Stimulated activated CD8-positive, alpha-beta memory T cell treated with anti-CD3 and anti-CD28 coated beads, Interleukin-4, amount 100 ng/mL, for 1 hour (primary cell): Measurements from ENCODE around the gene VAPB.

Experiments
- DNase-seq, 2 donors: peaks; one replicate each; pipeline ENCODE4 v3.0.0-alpha.2; 2020; ENCODE audit warnings: low read depth in 2 of 2, low spot score in 1 of 2

VAPB gene

DNA sequence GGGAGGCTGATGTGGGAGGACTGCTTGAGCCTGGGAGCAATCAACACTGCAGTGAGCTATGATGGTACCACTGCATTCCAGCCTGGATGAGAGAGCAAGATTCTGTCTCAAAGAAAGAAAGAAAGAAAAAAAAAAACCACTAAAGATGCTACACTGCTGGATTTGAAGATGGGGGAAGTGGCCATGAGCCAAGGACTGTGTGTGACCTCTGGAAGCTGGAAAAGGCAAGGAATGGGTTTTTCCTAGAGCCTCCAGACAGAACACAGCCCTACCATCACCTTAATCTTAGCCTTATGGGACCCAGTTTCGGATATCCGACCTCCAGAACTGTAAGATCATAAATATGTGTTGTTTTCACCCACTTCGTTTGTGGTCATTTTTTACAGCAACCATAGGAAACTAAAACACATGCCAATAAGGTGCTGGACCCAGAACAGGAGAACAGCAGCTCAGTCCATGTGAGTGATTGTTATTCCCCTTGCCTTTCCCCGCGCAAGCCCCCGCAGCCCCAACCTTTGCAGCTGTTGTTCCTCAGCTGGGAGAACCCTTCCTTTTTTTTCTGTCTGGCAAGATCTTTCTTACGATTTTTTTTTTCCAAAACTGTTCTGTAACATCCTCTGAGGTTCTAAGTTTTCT lies 11.1 kb upstream of the VAPB start:
- DNase-seq = no peak

DNA sequence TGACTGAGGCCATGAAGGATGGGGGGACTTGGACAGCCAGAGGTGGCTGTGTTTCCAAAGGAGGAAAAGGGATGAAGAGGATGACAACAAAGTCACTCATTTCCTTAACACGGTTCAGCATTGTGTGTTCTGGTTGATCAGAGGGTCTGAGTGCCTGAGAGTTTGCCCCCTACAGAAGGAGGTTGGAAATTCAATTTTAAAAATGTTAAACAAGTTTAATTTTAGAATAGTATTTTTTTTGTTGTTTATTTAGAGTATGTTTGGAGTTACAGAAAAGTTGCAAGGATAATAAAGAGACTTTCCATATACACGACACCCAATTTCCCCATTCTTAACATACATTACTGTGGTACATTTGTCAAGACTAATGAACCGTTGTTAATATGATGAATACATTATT lies 10.3 kb upstream of the VAPB start:
- no peak for DNase-seq

DNA sequence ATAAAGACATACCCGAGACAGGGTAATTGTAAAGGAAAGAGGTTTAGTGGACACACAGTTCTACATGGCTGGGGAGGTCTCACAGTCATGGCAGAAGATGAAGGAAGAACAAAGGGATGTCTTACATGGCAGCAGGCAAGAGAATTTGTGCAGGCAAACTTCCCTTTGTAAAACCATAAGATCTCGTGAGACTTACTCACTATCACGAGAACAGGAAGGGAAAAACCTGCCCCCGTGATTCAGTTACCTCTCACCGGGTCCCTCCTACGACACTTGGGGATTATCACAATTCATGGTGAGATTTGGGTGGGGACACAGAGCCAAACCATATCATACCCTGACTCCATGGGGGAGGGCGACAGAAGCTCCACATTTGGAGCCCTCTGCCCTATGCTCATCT lies 7.4 kb upstream of the VAPB start:
- no peak for DNase-seq

DNA sequence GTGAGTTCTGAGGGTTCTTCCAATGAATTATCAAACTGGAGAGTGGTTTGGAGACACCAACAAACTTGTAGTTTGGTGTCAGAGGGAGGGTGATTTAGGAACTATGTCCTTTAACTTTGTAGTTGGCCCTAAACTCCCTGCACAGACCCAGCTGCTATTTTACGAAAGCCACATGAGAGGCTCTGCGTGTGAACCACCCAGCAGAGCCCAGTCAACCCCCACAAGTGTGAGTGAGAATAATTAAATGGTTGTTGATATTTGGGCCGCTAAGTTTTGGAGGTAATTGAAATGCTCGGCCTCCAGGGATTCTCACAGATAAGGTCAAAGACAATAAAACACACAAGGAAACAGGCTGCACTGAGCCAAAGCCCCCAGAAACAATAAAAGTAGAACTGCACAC lies 6.9 kb upstream of the VAPB start:
- DNase-seq = no peak

DNA sequence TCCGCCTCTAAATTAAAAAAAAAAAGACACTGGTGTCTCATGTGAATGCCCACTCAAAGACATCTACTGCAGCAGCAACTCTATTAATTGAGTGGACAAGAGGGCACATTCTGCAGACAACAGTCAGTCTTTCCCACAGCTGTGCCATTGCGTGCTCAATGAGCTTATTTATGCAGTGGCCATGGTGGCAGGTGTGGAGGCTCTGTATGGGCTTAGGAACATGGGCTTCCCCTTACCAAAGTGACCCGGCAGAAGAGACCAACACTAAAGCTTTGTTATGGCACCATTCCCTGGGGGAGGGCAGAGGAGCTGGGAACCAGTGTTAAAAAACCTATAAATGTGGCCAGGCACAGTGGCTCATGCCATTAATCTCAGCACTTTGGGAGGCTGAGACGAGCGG lies 4.2 kb upstream of the VAPB start:
- DNase-seq = no peak

DNA sequence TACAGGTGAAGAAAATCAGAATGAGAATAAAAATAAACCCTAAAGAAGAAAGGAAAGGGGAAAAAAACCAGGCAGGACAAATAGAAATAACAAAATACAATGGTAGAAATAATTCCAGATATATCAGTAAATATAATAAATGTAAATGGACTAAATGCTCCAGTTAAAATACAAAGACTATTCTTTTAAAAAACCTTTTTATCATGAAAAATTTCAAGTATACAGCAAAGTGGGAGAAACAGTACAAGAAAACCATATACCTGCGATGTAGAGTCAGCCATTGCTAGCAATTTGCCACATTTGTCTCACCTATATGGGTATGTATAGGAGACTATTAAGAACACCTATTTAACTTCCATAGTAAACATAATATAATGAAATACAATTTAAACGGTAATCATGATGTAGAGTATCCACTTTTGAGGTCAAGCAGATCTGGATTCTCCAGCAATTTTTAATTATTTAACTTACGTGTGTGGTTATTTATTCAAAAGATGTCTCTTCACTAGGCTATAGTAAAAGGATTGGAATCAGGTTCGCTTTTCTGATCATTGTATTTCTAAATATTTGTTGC lies 914 bp upstream of the VAPB start:
- DNase-seq = no peak

DNA sequence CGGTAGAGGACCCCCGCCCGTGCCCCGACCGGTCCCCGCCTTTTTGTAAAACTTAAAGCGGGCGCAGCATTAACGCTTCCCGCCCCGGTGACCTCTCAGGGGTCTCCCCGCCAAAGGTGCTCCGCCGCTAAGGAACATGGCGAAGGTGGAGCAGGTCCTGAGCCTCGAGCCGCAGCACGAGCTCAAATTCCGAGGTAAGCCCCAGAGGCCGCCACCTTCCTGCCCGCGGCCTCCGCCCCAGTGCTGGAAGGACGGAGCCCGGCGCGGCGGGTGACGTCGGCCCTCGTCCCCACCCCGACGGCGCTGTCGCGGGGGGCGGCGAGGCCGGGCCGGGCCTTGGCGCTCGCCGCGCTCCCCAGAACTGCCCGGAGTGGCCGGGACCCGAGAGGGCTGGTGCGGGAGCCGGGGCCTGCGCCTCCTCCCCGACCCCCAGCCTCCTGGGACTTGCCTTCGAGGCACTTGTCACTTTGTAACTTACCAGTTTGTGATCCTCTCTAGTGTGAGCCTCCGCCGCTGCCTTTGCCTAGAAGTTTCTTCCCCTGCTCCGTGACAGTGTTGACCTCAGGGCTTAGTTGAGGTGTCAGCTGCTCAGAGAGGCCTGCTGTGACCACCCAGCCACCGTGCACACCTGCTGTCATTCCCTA lies 417 bp downstream of the VAPB start:
- DNase-seq = peak in 1 of 2 donors; percentile 18

DNA sequence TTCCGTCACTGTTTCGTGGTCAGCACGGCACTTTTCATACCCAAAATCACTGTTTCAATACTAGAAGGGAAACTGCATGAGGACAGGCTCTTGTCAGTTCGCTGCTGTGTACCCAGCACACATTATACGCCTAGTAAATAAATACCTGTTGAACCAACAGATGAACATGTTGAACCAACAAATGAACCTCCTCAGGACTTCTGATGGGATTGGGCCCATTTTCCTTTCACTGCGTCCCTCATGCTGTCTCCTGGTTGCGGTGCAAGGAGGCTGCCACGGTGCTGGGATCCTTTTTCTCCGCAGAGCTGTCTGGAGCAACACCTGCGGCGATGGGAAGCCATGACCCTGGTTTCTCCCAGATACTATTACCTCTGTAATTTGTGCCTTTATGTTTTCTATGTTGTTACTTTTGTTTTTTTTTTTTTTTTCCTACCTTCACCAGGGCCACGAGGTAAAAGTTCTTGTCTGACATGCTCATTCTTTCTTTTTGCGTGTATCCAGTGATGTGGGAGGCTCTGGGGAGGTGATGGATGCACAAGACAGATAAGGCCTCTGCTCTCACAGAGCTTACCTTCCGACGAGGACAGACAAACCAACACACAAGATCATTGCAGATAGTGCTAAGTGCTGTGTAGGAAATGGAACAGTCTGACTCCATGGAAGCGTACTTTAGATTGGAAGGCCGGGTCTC lies 1.1 kb downstream of the VAPB start:
- DNase-seq = no peak

DNA sequence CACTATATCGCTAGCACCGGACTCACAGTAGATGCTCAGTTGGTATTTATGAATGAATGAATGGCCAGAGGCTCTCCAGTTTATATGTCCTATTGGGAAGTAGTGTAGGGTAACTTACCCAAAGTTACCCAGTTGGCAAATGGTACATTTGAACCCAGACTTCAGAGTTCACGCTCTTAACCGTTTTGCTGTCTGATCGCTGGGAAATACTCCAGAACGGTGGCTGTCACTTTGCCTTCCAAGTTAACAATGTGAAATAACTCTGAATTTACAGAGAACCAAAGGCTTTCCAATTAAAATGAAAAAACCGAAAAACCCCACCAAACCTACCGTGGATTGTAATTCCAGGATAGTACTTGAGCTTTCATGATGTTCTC lies 1.6 kb downstream of the VAPB start:
- no peak for DNase-seq

DNA sequence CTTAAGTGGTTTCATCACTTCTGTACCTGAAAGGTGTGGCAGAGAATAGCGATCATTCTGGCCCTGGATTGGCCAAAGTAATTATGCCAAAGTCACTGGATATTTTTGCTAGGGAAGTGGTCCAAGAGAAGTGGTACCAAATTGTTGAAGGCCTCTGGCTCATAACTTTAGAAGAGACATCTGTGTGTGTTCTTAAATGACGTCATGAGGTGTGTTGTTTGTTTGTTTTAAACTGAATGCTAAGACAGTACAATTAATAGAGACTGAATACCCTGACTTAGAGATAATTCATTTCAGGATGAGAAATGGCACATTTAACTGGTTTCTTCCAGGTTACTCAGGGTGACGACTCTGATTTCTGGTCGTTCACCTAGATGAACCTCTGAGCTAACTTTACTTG lies 3.3 kb downstream of the VAPB start:
- DNase-seq = no peak

DNA sequence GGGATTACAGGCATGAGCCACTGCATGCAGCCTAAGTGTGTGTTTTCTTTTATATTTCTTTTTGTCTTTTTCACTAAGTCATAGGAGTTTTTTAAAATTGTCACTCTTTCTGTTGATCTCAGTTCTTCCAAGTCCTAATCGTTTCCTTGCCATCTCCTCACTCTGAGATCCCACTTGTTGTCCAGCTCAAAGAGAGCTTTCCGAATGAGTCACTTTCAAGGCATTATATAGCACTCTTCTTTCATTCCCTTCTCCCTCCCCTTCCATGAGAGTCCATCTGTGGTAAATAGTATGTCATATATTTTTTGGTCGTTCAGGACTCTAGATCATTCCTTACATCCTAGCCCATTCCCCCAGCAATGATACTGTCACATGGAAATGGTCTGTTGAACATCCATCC lies 4.3 kb downstream of the VAPB start:
- DNase-seq = no peak

DNA sequence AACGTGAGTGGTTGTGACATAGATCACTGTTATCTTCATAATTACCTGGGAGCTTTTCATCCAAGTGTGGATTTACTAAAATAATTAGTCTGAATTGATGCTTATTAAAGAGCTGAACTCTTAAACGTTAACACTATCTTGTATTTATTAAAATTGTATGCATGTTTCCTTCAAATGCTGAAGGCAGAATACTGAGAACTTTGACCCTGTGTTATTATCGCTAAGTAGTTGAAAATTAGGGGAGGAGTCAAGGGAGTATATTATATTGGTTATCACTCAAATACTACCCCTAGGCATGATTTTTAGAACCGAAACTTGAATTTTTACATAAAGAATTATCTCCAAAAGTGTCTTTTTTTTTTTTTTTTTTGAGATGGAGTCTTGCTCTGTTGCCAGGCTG lies 5.8 kb downstream of the VAPB start:
- DNase-seq = no peak

DNA sequence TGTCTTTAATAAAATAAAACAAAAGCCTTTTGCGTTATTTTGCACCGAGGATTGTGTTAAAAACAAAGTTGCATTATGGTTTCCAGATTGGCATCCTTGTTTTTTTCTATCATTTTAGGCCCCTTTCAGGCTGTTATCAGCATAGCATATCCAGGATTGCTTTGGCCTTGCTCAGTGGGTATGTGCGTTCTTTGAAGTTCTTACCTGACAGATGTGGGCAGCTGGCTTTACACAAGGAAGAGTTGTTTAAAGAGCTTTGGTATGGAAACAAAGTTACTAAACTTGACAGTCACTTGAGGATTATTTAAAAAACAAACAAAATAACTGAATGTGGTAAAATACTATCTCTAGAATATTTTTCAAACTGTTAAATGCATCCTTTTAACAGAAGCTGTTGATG lies 6.6 kb downstream of the VAPB start:
- no peak for DNase-seq

DNA sequence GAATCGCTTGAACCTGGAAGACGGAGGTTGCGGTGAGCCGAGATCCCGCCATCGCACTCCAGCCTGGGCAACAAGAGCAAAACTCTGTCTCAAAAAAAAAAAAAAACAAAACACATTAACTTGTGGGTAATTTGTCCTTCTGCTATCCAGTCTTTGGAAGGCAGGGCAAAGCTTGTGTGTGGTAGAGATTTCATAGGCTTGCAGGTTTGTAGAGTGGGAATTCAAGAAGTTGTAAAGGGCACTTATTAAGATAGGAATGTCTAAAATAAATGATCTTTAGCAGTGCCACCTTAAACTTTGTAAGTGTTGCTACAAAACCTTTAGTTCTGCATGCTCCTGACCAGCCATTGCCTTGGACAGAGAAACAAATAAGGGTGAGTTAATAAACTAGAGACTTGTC lies 8.4 kb downstream of the VAPB start:
- no peak for DNase-seq

DNA sequence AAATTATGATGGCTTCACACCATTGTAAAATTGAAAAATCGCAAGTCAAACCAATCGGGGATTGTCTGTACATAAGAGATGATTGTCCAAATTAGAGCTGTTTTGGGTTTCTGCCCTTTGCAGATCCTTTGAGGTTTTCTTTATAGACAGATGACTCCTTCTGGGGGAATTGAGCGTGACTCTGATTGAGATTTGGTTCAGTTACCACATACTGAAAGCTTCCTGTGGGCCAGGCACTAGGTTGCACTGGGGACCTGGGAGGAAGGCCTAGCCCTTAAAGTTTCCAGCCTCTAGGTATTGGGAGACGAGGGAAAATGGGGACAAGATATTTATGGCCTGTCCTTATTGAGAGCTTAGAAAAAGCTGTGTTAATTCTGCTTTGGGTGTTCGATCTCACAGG lies 9.2 kb downstream of the VAPB start:
- DNase-seq = no peak

DNA sequence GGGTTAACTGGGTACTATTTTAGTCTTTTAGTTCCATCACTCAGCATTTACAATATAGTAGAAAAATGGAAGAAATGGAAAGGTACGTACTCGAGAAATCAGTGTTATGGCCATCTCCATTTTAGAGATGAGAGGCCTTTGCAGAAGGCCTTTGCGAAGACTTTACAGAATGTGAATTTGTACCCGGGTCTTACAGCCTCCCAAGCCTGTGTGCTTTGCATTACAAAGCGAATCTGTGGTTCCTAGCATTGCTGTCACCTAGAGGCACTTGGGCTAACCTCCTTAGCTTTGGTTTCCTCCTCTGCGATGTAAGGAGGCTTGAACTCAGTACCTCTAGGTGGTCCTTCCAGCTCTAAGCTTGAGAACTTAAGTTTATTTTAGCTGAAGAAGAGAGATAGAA lies 10.9 kb downstream of the VAPB start:
- DNase-seq = no peak

DNA sequence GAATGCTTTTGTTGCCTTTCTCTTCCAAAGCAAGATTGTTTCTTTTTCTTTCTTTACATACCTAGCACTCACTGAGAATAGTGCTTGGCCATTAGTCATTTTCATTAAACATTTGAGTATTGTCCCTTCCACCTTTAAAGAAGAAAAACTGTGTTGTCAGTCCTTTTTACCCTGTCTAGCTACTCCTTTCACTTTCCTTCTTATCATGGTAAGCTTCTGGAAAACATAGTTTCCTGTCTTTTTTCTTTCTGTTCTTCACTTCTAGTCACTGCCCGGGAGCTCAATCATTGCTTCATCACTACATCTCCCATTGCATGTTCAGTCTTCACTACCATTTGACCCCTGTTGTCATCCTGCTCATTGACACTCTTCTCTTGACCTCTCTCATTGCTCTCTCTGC lies 12.1 kb downstream of the VAPB start:
- DNase-seq = no peak

DNA sequence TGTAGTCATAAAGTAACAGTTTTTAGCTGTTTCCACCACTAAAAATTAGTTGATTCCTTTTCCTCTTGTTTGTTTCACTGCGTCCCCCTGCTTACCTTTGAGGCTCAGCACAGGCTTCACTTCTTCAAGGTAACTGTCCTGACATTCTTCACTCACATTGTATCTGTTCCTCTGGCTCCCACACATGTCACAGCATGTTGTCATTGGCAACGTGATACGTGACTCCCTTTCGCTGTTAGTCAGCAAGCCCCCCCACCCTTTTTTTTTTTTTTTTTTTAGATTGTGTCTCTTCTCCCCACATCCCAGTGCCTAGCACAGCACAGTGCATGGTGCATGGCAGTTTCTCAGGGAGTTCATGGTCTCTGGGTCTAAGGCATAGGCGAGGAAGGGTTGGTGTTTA lies 13.3 kb downstream of the VAPB start:
- DNase-seq = no peak

DNA sequence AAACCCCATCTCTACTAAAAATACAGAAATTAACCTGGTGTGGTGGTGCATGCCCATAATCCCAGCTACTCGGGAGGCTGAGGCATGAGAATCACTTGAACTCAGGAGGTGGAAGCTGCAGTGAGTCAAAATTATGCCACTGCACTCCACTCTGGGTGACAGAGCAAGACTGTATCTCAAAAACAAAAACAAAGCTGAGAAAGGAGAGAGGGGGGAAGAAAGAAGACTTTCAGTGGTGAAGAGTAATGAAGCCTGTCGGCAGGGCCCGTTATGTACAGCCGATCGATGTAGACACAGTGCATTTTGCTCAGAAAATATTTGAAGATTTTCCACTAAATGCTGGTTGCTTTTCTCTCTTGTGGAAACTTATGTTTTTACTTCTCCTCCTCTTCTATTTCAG lies 13.8 kb downstream of the VAPB start:
- DNase-seq = no peak

DNA sequence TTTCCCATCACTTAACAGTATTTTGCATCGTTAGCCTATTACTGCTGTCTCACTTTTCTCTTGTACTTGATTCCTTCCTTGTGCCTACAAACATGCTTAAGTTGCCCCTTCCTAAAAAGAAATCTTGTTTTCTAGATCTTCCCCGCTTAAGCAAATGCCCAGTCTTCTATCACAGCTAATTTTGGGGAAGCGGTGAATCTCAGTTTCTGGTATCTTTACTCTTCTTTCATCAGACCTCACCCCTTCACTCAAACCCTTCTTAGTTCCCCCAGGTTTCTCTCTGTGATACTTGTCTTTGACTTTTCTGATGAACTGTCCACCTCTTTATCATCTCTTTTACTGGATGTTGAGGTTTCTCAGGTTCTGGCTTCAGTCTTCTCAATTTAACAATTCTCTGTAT lies 14.2 kb downstream of the VAPB start:
- no peak for DNase-seq

DNA sequence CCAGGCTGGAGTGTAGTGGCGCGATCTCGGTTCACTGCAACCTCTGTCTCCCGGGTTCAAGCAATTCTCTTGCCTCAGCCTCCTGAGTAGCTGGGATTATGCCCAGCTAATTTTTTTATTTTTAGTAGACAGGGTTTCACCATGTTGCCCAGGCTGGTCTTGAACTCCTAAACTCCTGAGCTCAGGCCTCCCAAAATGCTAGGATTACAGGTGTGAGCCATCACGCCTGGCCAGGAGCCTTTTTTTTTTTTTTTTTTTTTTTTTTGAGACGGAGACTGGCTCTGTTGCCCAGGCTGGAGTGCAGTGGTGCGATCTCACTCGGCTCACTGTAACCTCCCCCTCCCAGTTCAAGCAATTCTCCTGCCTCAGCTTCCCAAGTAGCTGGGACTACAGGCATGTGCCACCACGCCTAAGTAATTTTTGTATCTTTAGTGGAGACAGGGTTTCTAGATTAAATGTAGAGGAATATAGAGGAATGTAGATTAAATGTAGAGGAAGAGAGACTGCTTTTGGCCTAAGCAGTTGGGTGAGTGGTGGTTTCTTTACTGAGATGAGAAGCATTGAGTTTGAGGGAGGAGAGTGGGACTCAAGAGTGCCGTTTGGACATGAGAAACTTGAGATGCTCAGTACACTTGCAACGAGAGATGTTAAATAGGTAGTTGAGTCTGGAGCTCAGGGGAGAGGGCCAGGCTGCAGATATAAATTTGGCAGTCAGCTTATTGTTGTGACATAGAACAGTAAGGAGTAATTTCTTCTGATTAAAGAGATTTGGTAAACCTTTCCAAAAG lies 16.7 kb downstream of the VAPB start:
- no peak for DNase-seq
